ENCODE measurements around the gene TBKBP1.

- TF ChIP-seq CTCF (IDR thresholded peaks at IDR 0.05) (no peak), EP300 (IDR thresholded peaks at IDR 0.05) (no peak), POLR2A (IDR thresholded peaks at IDR 0.05) (no peak)
Measured at GRCh38 chr17:47697906-47698711, 4.1 kb downstream of the TBKBP1 start.

All from ovary (tissue), 3 donors.